Stimulated activated CD8-positive, alpha-beta memory T cell treated with anti-CD3 and anti-CD28 coated beads, Interleukin-7, amount 100 ng/mL, for 4 hours (primary cell): ENCODE measurements around the gene FBLL1.
"Not testable (repeated sequence)": the region's sequence is repeated elsewhere in the genome, so short reads cannot be mapped to it uniquely, and the experiment has no call there.

Experiments
- DNase-seq, 2 donors: peaks; one replicate each; pipeline ENCODE4 v3.0.0-alpha.2; 2020; ENCODE audit warnings: low read depth in 2 of 2

The FBLL1 gene

GRCh38 chr5:168552146-168552545 is 23.0 kb downstream of the FBLL1 start:
- no peak for DNase-seq

GRCh38 chr5:168553377-168554130 is 24.4 kb downstream of the FBLL1 start:
- DNase-seq = no peak

GRCh38 chr5:168557389-168557788 is 28.3 kb downstream of the FBLL1 start:
- DNase-seq = no peak

GRCh38 chr5:168562279-168562678 is 33.2 kb downstream of the FBLL1 start:
- DNase-seq = no peak

- no peak for DNase-seq
Measured at GRCh38 chr5:168563959-168564358, 34.9 kb downstream of the FBLL1 start.

GRCh38 chr5:168568738-168569137 is 39.6 kb downstream of the FBLL1 start:
- no peak for DNase-seq

- no peak for DNase-seq
Measured at GRCh38 chr5:168570490-168571328, 41.6 kb downstream of the FBLL1 start.

GRCh38 chr5:168573663-168574062 is 44.6 kb downstream of the FBLL1 start:
- not testable (repeated sequence) for DNase-seq

- DNase-seq = not testable (repeated sequence)
Measured at GRCh38 chr5:168574156-168574555, 45.1 kb downstream of the FBLL1 start.

GRCh38 chr5:168575391-168576372 is 46.6 kb downstream of the FBLL1 start:
- DNase-seq = no peak

GRCh38 chr5:168578006-168578405 is 48.9 kb downstream of the FBLL1 start:
- no peak for DNase-seq

- no peak for DNase-seq
Measured at GRCh38 chr5:168578538-168579487, 49.7 kb downstream of the FBLL1 start, which contains the start of gene PANK3. TSS of gene PANK3 (minus strand) at chr5:168579368. CDS start at chr5:168579283, 85 bp downstream.

GRCh38 chr5:168579488-168580226 is 50.6 kb downstream of the FBLL1 start:
- DNase-seq = peak; percentile 95 to 97

- DNase-seq = no peak
Measured at GRCh38 chr5:168580227-168580508, 51.1 kb downstream of the FBLL1 start.
